ENCODE results near the gene MECP2. TPM values are rescaled to one million over a fixed set of nuclear protein-coding genes. Genes with fewer than 3 reads are reported as not detected.

Gene MECP2
- total RNA-seq, 1 donor from 2014 or later: 60.0 TPM

DNA sequence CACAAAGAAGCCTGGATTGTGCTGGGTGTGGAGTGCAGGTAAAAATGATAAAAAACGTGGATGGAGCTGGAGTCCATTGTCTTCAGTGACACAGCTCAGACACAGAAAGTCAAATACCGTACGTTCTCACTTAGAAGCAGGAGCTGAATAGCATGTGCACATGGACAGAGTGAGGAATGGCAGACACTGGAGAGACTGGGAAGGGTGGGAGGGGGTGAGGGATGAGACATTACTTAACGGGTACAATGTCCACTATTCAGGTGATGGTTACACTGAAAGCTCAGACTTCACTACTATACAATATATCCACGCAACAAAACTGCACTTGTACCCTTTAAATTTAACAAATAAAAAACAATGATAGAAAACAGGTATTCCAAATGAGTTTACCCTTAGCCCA is 59.8 kb downstream of the MECP2 start:
- peaks cover 7% of the 10 kb centered on the region for H3K4me1 Mint-ChIP-seq (ENCODE audit: unreplicated experiment)
- no peak for DNase-seq (ENCODE audit: low spot score)
- peaks cover 7% of the 10 kb centered on the region for H3K27me3 Mint-ChIP-seq (ENCODE audit: unreplicated experiment)
- H3K4me3 Mint-ChIP-seq (ENCODE audit: unreplicated experiment): no peak overlapping the region
- no peaks in the 10 kb centered on the region for H3K36me3 Mint-ChIP-seq (ENCODE audit: low read depth, unreplicated experiment)
- H3K9me3 Mint-ChIP-seq (ENCODE audit: unreplicated experiment): no peaks in the 10 kb centered on the region
- H3K27ac Mint-ChIP-seq (ENCODE audit: unreplicated experiment): no peak overlapping the region
- TF ChIP-seq, protein P1, sequence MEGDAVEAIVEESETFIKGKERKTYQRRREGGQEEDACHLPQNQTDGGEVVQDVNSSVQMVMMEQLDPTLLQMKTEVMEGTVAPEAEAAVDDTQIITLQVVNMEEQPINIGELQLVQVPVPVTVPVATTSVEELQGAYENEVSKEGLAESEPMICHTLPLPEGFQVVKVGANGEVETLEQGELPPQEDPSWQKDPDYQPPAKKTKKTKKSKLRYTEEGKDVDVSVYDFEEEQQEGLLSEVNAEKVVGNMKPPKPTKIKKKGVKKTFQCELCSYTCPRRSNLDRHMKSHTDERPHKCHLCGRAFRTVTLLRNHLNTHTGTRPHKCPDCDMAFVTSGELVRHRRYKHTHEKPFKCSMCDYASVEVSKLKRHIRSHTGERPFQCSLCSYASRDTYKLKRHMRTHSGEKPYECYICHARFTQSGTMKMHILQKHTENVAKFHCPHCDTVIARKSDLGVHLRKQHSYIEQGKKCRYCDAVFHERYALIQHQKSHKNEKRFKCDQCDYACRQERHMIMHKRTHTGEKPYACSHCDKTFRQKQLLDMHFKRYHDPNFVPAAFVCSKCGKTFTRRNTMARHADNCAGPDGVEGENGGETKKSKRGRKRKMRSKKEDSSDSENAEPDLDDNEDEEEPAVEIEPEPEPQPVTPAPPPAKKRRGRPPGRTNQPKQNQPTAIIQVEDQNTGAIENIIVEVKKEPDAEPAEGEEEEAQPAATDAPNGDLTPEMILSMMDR (IDR thresholded peaks at IDR 0.05; ENCODE audit: unreplicated experiment): no peak

DNA sequence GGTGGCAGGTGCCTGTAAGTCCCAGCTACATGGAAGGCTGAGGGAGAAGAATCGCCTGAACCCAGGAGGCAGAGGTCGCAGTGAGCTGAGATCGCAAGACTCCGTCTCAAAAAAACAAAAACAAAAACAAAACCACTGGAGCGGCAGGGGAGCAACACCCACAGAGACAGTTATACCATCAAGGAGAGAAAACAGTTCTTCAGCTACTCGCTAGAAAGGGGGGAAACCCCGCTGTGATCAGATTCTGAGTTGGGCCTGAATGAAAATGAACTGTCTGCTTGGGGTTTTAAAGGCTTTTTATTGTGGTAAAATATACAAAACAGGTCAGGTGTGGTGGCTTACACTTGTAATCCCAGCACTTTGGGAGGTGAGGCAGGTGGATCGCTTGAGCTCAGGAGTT is 61.0 kb downstream of the MECP2 start:
- TF ChIP-seq, protein P1 (IDR thresholded peaks at IDR 0.05; ENCODE audit: unreplicated experiment): no peak
- no peak for DNase-seq (ENCODE audit: low spot score)
- no peak overlapping the region for H3K4me3 Mint-ChIP-seq (ENCODE audit: unreplicated experiment)
- no peaks in the 10 kb centered on the region for H3K9me3 Mint-ChIP-seq (ENCODE audit: unreplicated experiment)
- peaks cover 7% of the 10 kb centered on the region for H3K27me3 Mint-ChIP-seq (ENCODE audit: unreplicated experiment)
- peaks cover 3% of the 10 kb centered on the region for H3K4me1 Mint-ChIP-seq (ENCODE audit: unreplicated experiment)
- H3K27ac Mint-ChIP-seq (ENCODE audit: unreplicated experiment): no peak overlapping the region
- peaks cover 5% of the 10 kb centered on the region for H3K36me3 Mint-ChIP-seq (ENCODE audit: low read depth, unreplicated experiment)

DNA sequence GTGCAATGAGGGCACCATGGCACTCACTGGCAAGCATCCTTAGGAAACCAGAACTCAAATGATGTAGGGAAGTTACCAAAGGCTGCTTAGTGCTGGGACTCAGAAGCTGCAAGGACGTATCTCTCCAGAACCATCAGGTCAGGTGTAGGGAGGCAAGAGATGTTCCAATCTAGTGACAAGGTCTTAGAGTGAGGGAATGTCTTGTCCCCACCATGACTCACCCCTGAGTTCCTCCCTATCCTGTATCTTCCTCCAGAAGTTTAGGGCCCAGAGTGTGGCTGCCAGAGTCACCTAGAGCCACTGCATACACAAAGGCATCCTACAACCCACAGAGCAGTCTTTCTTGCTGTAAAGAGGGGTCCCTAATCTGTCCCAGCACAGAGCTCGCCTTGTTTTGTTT is 63.7 kb downstream of the MECP2 start:
- H3K4me1 Mint-ChIP-seq (ENCODE audit: unreplicated experiment): no peaks in the 10 kb centered on the region

DNA sequence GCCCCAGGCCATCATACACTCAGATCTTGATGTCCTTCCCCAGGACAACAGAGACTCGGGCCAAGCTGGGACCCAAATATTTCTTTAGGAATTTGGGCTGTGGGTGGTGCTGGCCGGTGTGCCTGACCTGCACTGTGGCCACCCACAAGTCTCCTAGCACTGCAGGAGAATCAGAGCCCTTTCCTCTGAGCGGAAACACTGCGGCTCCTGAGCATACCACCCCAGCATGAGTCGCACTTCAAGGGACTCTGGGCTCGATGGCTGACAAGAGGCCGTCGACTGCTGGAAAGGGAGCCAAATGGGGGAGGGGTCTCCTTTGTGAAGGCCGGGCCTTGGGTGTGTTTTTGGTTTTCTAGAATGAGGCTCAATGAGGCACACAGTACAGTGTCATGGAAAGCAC is 64.9 kb downstream of the MECP2 start:
- H3K9me3 Mint-ChIP-seq (ENCODE audit: unreplicated experiment): no peaks in the 10 kb centered on the region
- DNase-seq (ENCODE audit: low spot score): no peak
- H3K27ac Mint-ChIP-seq (ENCODE audit: unreplicated experiment): no peak overlapping the region
- H3K36me3 Mint-ChIP-seq (ENCODE audit: low read depth, unreplicated experiment): peaks cover 9% of the 10 kb centered on the region
- TF ChIP-seq, protein P1 (IDR thresholded peaks at IDR 0.05; ENCODE audit: unreplicated experiment): no peak
- H3K4me3 Mint-ChIP-seq (ENCODE audit: unreplicated experiment): no peak overlapping the region
- peaks cover 5% of the 10 kb centered on the region for H3K27me3 Mint-ChIP-seq (ENCODE audit: unreplicated experiment)
- H3K4me1 Mint-ChIP-seq (ENCODE audit: unreplicated experiment): no peaks in the 10 kb centered on the region

More for the DNA sequence above, 63.7 kb downstream of the MECP2 start:
- no peak overlapping the region for H3K4me3 Mint-ChIP-seq (ENCODE audit: unreplicated experiment)
- H3K9me3 Mint-ChIP-seq (ENCODE audit: unreplicated experiment): no peaks in the 10 kb centered on the region
- peak overlapping the region; percentile 18 for H3K27ac Mint-ChIP-seq (ENCODE audit: unreplicated experiment)
- TF ChIP-seq, protein P1 (IDR thresholded peaks at IDR 0.05; ENCODE audit: unreplicated experiment): no peak
- DNase-seq (ENCODE audit: low spot score): no peak
- H3K27me3 Mint-ChIP-seq (ENCODE audit: unreplicated experiment): peaks cover 5% of the 10 kb centered on the region
- peaks cover 7% of the 10 kb centered on the region for H3K36me3 Mint-ChIP-seq (ENCODE audit: low read depth, unreplicated experiment)

DNA sequence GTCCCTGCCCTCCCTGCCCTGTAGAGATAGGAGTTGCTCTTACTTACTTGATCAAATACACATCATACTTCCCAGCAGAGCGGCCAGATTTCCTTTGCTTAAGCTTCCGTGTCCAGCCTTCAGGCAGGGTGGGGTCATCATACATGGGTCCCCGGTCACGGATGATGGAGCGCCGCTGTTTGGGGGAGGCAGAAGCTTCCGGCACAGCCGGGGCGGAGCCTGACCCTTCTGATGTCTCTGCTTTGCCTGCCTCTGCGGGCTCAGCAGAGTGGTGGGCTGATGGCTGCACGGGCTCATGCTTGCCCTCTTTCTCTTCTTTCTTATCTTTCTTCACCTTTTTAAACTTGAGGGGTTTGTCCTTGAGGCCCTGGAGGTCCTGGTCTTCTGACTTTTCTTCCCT is 65.4 kb downstream of the MECP2 start:
- no peaks in the 10 kb centered on the region for H3K4me1 Mint-ChIP-seq (ENCODE audit: unreplicated experiment)
- no peak overlapping the region for H3K4me3 Mint-ChIP-seq (ENCODE audit: unreplicated experiment)
- peaks cover 5% of the 10 kb centered on the region for H3K27me3 Mint-ChIP-seq (ENCODE audit: unreplicated experiment)
- peaks cover 9% of the 10 kb centered on the region for H3K36me3 Mint-ChIP-seq (ENCODE audit: low read depth, unreplicated experiment)
- H3K9me3 Mint-ChIP-seq (ENCODE audit: unreplicated experiment): no peaks in the 10 kb centered on the region
- peak overlapping the region; percentile 48 for H3K27ac Mint-ChIP-seq (ENCODE audit: unreplicated experiment)
- DNase-seq (ENCODE audit: low spot score): no peak
- TF ChIP-seq, protein P1 (IDR thresholded peaks at IDR 0.05; ENCODE audit: unreplicated experiment): no peak

Data from endothelial cell (in vitro differentiated cells).